Liver (tissue), 3 donors: Measurements from ENCODE around the gene ITGBL1.

ENCODE experiments used
- GABPA ChIP-seq, 2 donors: IDR thresholded peaks in 1 of 2; conservative IDR thresholded peaks in 1 of 2; 2 replicates each; pipeline ENCODE4 v1.6.1; 2016; ENCODE audit warnings: antibody characterized with exemption in 2 of 2, mild to moderate bottlenecking in 1 of 2, moderate library complexity in 1 of 2
- JUND ChIP-seq, 2 donors: IDR thresholded peaks; 2 replicates each; pipeline ENCODE4 v1.6.1; 2016; ENCODE audit warnings: antibody characterized with exemption in 2 of 2
- NR2F2 ChIP-seq: IDR thresholded peaks from 2 replicates; pipeline ENCODE4 v1.6.1; 2016; ENCODE audit warnings: antibody characterized with exemption
- YY1 ChIP-seq: IDR thresholded peaks from 2 replicates; pipeline ENCODE4 v1.6.1; 2016; ENCODE audit warnings: antibody characterized with exemption, mild to moderate bottlenecking
- ZBTB33 ChIP-seq: IDR thresholded peaks from 2 replicates; pipeline ENCODE4 v1.6.1; 2016; ENCODE audit warnings: antibody characterized with exemption
- TF ChIP-seq, protein P1 (sequence below): fragments of 150-350 bp; IDR thresholded peaks from 2 replicates; pipeline ENCODE4 v1.5.1; 2017; ENCODE audit warnings: improper control_type of control experiment, low read depth, low read length; ENCODE audit not compliant: missing input control
- donor health status: healthy.
- donor health status: healthy.

DNA sequence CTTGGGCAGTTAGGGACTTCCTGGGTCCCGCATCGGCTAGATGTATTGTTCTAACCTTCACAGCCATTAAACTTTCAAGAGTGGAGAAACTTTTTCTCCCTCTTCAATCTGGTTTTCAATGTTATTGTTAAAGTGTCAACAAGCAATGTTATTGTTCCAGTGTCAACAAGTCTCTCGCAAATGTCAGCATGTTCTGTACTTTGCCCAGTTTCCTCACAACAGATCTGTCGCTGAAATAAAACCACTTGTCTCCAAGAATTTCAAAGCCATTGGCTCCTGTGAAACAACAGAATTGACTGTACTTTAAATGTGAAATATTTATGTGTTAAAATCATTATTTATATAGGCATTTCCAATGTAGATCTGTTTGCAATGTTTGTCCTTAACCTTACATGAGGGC lies 138.0 kb downstream of the ITGBL1 start:
- TF ChIP-seq, protein P1, sequence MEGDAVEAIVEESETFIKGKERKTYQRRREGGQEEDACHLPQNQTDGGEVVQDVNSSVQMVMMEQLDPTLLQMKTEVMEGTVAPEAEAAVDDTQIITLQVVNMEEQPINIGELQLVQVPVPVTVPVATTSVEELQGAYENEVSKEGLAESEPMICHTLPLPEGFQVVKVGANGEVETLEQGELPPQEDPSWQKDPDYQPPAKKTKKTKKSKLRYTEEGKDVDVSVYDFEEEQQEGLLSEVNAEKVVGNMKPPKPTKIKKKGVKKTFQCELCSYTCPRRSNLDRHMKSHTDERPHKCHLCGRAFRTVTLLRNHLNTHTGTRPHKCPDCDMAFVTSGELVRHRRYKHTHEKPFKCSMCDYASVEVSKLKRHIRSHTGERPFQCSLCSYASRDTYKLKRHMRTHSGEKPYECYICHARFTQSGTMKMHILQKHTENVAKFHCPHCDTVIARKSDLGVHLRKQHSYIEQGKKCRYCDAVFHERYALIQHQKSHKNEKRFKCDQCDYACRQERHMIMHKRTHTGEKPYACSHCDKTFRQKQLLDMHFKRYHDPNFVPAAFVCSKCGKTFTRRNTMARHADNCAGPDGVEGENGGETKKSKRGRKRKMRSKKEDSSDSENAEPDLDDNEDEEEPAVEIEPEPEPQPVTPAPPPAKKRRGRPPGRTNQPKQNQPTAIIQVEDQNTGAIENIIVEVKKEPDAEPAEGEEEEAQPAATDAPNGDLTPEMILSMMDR: no peak
- TF ChIP-seq ZBTB33 (peak; percentile 73), GABPA (IDR thresholded peaks at IDR 0.05 in 1 of 2, conservative IDR thresholded peaks at IDR 0.05 in 1 of 2) (no peak), JUND (IDR thresholded peaks at IDR 0.05) (peak; percentile 22 to 79), YY1 (peak; percentile 83), NR2F2 (no peak)
